Vagina (tissue), 2 donors: Measurements from ENCODE around the gene GNG13.

ENCODE experiments used
- CTCF ChIP-seq, 3 experiments: fragments of 450-650 bp in 2 of 3; fragments of 200-600 bp in 1 of 3; sonication (generic) in 1 of 3; IDR thresholded peaks; one replicate each; pipeline ENCODE4 v1.5.1; 2017 to 2019; ENCODE audit warnings: antibody characterized with exemption in 3 of 3, mild to moderate bottlenecking in 2 of 3, moderate library complexity in 2 of 3
- POLR2A ChIP-seq, 2 donors: fragments of 450-650 bp; IDR thresholded peaks; one replicate each; pipeline ENCODE4 v1.6.1; 2017; ENCODE audit warnings: antibody characterized with exemption in 2 of 2, mild to moderate bottlenecking in 2 of 2, moderate library complexity in 2 of 2
- POLR2AphosphoS5 ChIP-seq, 2 donors: sonication (generic); formaldehyde crosslinking; IDR thresholded peaks; one replicate each; pipeline ENCODE4 v1.9.0; 2017; ENCODE audit warnings: antibody characterized with exemption in 2 of 2, mild to moderate bottlenecking in 2 of 2, low read depth in 1 of 2; ENCODE audit not compliant: insufficient read depth in 1 of 2

DNA sequence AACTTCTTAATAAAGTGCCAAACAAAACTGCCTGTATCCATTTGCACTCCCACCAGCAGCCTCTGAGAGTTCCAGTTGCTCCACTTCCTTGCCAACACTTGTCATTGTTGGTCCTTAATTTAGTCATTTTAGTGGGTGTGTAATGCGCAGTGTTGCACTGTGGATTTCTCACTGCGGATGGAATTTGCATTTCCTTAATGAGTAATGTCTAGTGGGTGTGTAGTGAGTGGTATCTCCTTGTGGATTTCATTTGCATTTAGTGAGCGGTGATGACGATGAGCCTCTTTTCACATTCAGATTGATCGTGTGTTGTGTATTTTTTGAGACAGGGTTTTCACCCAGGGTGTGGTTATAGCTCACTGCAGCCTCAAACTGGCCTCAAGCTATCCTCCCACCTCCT lies 44.1 kb downstream of the GNG13 start:
- TF ChIP-seq CTCF (IDR thresholded peaks at IDR 0.05) (no peak), POLR2A (IDR thresholded peaks at IDR 0.05) (no peak), POLR2AphosphoS5 (IDR thresholded peaks at IDR 0.05; ENCODE audit: insufficient read depth in 1 of 2, low read depth in 1 of 2) (no peak)
